ENCODE data around the gene EXOSC9.

DNA sequence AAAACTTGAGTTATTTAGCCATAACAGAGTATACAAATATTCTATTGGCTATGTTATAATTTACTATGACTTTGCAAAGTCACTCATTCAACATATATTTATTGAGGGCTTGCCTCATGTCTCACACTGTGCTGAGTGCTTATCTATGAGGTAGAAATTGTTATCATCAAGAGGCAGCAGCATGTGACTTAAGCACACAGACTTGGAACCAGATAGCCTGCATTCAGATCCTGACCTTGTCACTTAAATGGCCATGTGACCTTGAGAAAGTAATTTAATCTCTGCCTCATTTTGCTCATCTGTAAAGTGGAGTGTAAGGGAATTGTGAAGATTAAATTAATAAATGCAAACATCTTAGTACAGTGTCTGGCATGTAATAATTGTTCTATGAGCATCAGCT lies 10.1 kb upstream of the EXOSC9 start:
- no peak for TF ChIP-seq SUZ12 (IDR thresholded peaks at IDR 0.05; ENCODE audit: extremely low read depth, insufficient read depth, insufficient read length)
- no peak for TF ChIP-seq ZNF274 (IDR thresholded peaks at IDR 0.05; ENCODE audit: low read depth, low read length)
- TF ChIP-seq YY1 (IDR thresholded peaks at IDR 0.05; ENCODE audit: insufficient read depth, insufficient read length) = no peak

Measured in NT2/D1 (cell line).